HG03097 (cell line): ENCODE results near the gene INPP5E.
"Not testable (repeated sequence)": the region's sequence is repeated elsewhere in the genome, so short reads cannot be mapped to it uniquely, and the experiment has no call there.

ENCODE experiments used
- ATAC-seq: cut with Tn5 transposase; IDR thresholded peaks from one replicate; pipeline ENCODE4 v1.9.1; 2021; ENCODE audit not compliant: unreplicated experiment, low FRiP score

The INPP5E gene

DNA sequence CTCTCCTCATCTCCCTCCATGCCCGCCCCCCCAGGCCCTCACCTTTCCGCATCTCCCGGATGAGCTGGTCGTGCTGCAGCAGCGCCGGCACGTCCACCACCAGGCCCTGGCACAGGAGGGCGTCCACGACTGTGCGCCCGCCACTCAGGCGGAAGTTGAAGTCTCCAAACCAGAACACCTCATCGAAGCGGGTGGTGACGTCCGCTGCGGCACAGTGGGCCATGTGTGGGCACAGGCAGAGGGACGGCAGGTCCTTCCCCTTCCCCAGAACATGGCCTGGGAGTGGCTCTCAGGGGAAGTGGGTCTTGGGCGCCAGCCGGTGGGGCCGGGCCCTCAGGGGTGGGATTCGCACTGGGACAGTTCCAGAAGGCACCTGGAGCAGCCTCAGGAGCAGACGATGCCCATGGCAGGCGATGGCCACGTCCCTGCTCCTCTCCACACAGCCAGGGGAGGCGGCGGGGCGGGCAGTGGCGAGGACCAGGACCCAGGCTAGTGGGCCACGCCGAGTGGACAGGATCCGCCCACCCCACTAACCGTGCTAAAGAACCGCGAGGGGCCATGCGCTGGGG is 7.8 kb downstream of the INPP5E start:
- no peak for ATAC-seq

DNA sequence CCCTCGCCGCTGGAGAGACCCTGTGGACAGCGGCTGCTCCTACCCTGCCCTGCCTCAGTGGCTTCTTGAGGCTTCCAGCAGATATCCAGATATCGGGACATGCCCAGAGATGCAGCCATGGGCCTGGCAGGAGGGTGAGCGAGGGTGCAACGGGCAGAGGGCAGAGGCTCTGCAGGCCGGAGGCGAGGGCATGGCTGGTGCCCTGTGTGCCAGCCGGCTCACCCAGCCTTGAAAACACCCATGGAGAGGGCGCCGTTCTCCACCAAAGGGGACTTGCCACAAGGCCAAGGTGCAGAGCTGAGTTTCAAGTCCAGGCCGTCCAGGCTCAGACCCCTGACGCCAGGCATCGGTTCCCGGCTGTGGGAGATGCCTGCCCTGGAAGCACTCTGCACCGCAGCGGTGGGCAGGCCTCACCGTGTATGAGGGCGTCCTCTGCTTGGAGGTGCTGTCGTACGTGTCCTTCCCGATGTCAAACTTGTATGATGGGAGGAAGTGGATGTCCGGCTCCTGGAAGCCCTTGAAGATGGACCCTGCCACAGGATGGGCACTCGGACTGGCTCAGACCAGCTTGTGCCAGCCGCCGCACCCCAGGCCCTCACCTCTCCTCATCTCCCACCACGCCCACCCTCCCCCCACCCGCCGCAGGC is 8.9 kb downstream of the INPP5E start:
- ATAC-seq = no peak

DNA sequence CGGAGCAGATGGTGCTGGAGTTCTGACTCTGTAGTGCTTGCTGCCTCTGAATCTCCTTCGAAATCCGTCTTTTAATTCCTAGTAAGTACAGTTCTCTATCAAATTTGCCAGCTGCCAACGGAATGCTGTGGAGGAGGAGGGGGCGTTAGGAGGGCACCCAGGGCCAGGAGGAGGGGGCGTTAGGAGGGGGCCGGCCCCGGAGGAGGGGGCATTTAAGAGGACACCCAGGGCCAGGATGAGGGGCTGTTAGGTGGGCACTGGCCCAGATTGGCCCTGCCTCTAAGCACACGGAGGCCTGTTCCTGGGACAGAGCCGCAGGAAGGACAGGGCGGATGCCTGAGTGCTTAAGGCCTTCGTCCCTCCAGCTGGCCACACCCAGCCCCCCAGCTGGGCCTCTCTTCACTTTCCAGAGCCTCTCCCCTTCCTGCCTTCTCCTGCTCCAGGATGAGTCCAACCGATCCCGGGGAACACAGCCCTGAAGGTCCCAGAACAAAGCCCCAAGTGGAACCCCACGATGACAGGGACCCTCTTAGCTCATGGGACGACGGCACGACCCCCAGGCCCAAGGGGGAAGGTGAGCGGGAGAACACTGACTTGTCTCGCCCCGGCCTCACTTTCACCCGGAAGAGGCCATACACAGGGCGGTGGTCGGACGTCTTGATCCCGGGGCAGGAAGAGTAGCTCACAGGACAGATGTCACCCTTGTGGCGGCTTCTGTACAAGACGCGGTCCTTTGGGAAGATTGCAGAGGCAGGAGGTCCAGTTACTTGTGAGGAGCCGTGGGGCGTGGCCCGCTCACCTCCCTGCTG is 9.8 kb downstream of the INPP5E start:
- no peak for ATAC-seq

DNA sequence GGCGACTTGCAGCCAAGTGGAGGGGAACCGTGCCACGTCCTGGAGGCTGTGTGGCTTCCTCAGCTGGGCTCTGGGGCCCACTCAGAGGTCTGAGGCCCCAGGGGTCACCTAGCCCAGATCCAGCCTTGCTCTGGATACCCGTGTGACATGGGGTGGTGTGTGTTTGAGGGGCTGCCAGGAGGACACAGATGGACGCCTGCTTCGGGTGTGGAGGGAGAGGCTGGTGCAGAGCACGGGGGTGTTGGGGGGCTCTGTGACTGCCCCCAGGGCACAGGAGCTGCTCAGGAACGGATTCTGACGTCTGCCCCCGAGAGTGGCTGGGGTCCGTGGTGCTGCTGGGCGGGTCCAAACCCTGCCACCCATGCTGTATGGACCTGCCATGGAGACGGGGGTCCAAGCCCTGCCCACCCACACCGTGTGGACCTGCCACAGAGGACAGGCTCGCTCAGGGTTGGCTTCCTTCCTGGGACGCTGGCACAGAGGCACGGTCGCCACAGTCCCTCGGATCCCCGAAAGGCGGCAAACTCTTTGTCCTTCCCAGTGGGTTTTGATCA is 10.5 kb downstream of the INPP5E start:
- no peak for ATAC-seq

DNA sequence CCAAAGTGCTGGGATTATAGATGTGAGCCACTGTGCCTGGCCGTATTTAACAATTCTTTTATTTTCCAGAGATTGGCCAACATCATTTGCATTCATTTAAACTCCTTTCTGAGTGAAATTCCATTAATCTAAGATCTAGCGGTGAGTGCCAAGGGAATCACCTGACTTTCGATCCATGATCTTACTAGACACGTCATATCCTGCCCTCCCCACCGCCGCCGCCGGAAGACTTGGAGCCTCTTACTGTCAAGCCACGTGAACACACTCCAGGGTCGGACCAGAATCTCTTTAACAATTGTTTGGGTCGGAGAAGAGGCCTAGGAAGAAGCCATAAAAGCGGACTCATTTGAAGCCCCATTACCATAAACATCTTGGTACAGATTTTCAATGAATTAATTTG is 12.9 kb downstream of the INPP5E start:
- no peak for ATAC-seq

DNA sequence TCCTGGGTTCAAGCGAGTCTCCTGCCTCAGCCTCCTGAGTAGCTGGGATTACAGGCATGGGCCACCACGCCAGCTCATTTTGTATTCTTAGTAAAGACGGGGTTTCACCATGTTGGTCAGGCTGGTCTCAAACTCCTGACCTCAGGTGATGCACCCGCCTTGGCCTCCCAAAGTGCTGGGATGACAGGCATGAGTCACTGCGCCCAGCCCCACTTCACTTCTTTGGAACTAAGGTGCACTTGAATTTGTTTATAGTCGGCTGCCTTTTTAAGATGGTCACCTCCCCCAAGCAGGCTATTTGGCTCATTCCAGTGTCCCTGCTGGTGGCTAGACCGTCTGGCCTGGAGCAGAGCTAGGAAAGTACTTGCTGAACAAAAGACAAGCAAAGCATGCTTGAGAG is 14.3 kb downstream of the INPP5E start:
- ATAC-seq = not testable (repeated sequence)

DNA sequence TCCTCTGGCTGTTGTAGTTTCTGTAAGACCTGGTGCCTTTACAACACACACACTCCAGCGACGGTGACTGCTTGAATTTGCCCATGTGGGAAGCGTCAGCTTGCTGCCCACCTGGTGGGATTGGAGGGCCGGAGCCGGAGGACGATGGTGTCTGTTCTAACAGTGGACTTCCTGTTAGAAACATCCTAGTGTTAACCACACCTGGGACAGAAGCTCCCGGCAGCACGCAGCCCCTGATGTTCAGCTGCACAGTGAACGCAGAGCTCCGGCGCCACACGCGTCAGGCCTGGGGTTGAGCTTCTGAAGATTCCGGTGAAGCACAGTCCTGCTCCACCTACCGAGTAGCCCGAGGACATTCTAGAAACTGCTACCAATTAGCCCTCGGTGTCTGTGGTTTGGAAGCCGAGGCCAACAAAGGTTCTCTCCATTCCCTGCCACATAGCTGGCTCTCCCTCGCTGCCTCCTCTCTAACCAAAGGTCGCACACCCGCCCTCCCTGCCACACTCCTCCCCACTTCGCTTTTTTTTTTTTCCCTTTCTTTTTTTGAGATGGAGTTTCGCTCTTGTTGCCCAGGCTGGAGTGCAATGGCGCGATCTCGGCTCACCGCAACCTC is 14.8 kb downstream of the INPP5E start:
- ATAC-seq = no peak

DNA sequence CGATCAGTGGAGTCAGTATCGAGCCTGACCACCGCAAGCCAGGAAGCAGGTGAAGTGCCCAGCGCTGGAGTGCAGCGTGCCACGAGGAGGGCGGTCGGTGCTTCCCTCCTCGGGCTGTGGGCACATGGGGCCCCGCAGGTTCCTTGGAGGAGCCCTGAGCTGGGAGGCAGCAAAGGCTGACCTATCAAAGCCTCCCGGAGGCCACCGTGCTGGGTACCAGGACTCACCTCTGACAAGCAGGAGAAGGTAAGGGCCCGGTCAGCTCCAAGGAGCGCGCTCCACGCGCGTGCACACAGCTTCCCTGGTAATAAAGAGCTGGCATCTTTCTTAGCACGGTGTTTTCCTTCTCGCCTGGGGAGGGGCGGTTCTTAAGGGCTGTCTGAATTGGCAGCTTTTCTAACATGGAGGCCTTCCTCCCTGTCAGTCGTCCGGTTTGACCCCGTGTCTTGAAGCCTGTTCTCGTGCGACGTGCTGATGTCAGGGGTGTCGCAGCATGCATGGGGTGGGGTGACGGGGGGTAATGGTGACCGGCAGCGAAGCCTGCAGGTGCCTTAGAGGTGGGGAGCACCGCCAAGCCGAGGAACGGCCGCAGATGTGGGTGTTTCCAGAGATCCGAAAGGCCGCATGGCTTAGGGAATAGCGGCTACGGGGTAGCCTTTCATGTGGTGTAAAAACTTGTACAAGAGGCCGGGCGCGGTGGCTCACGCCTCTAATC is 16.1 kb downstream of the INPP5E start:
- ATAC-seq = no peak

DNA sequence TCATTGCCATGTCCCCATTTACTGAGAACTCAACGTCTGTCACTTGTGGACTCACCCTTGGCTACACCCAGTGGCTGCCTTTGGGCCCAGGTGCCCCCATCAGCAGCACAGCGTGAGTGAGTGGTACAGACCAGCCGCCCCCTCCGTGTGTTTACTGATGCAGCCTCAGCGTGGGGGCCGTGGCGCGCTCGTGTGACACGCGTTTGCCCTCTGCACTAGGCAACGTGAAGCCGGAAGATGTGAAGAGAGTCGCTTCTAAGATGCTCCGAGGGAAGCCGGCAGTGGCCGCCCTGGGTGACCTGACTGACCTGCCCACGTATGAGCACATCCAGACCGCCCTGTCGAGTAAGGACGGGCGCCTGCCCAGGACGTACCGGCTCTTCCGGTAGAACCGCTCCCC is 16.8 kb downstream of the INPP5E start:
- no peak for ATAC-seq

DNA sequence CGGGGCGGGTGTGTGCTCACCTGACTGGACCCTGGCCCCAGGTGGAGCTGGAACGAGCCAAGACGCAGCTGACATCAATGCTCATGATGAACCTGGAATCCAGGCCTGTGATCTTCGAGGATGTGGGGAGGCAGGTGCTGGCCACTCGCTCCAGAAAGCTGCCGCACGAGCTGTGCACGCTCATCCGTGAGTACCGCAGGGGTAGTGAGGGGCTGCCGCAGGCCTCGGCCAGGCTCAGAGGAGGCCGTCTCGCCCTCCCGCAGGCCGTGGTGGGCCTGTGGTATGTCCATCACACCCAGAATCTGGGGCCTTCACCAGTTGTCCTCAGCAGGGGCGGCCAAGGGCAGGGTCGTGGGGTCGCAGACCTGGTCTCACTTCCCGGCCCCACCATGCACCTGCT is 17.9 kb downstream of the INPP5E start:
- no peak for ATAC-seq

DNA sequence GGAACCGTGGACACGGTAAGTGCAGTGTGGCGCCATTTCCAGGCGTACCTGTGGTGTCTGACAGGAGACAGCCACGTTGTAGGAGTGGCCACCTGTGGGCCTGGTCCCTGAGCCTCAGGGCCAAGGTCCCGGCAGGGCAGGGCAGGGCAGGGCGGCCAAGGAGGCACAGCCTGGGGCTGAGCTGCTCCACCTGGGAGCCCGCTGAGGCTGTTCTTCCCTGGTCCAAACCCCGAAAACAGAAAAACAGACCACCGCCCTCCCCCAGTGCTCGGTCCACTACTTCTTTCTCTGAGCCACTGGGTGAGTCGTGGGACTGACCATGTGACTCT is 20.6 kb downstream of the INPP5E start:
- no peak for ATAC-seq

DNA sequence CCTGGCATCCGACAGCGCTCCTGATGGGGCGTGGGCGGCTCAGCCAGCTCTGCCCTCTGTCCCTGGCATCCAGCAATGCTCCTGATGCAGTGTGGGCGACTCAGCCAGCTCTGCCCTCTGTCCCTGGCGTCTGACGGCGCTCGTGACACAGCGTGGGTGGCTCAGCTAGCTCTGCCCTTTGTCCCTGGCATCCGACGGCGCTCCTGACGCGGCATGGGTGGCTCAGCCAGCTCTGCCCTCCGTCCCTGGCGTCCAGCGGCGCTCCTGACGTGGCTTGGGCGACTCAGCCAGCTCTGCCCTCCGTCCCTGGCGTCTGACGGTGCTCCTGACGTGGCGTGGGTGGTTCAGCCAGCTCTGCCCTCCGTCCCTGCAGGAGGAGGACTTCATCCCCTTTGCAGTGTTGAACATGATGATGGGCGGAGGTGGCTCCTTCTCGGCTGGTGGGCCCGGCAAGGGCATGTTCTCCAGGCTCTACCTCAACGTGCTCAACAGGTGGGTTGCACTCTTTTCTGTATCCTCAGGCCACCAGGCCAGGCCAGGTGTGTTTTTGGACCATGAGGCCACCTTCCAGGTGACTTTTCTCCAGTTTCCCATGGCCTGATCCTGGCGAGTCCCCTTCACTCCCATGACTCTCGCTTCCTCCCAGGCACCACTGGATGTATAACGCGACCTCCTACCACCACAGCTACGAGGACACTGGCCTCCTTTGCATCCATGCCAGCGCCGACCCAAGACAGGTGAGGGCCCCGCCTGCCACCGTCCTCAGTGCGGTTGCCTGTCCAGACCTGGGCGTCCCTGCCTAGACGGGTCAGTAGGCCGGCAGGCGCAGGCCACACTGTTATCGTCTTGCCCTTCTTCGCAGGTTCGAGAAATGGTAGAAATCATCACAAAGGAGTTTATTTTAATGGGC is 21.2 kb downstream of the INPP5E start:
- ATAC-seq = no peak

DNA sequence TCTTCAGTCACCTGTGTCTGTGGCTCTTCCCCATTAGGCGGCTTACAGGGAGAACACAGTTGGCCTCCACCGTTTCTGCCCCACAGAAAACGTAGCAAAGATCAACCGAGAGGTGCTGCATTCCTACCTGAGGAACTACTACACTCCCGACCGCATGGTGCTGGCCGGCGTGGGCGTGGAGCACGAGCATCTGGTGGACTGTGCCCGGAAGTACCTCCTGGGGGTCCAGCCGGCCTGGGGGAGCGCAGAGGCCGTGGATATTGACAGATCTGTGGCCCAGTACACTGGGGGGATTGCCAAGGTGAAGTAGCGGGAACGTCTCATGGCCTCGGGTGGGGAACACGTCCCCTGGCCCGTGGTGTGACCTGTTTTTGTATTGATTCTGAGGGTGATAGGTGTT is 22.7 kb downstream of the INPP5E start:
- no peak for ATAC-seq

DNA sequence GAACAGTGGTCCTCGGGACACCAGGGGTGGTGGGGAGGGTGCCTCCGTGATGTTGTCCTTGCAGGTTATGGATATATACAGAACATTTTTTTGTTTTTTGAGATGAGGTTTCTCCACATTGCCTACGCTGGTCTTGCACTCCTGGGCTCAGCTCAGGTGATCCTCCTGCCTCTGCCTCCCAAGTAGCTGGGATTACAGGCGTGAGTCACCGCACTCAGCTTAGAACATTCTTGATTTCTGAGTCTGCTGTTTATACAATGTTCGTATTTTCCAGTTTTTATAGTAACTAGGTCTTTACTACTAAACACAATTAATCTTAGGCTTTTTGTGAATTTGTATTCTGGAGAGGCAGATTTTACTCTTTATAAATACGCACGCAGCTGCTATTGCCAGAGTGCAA is 23.2 kb downstream of the INPP5E start:
- no peak for ATAC-seq

DNA sequence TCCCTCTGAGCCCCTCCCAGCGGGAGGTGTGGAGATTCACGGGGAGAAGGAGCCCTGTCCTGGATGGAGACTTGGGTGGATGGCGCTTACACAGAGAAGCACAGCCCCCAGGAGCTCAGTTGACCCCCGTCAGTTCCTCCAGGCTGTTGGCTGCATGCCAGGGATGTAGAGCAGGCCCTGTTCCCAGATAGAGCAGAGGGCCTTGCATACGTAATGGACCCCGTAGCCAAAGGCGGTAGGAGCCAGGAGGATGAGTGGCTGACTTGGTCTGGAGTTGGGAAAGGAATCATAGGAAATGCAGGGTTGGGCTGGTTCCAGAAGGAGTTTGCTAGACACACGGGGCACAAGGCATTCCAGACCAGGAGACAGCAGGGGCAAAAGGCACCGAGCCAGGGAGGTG is 26.7 kb downstream of the INPP5E start:
- ATAC-seq = no peak

DNA sequence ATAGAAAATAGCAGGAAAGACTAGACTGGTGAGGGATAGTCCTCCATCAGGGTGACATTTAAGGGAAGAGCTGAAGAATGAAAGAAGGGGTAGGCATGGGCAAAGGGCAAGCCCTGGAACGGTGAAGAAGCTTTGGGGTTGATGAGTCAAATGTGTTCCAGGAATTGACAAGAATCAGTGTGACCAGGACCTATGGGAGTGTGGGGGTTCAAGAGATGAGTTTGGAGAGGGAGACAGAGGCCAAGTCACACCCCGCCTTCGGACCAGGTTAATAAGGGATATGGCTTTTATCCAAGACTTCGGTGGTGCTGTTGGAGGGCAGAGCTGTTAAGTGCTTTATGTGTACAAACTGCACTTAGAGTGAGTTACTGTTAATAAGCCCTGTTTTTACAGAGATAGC is 28.3 kb downstream of the INPP5E start:
- no peak for ATAC-seq

DNA sequence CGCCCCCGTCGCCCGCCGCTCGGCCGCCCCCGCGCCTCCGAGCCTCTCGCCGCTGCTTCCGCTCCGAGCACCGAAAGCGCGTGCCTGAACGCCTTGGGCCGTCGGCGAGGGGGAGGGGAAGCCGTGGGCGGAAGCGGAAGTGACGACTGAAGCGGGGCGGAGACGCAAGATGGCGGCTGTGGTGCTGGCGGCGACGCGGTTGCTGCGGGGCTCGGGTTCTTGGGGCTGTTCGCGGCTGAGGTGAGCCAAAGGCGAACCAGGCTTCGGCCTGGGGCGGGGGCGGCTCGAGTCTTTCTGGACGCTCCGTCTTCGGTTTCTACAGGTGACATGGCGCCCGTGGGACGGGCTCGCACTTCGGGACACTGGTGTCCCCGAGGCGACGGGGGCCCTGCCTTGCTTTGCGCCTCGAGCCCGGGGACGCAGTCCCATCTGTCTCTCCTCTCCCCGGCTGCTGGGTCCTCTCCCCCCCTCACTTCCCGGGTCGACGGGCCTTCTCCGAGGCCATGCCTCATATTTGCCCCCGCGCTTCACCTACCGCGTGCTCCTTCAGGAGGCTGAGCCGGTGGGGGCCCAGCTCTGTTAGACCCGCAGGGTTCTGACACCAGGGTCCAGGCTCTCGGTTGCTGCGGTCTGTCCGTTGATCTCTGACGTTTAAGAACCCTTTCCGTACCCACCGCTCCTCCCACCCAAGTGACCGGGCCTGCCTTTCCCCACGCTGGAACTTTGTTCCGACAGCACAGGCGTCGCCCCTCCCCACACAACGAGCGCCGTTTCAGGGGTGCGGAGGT is 29.0 kb downstream of the INPP5E start, which contains the start of the genes ENTR1 and PMPCA:
TSS of gene ENTR1 (minus strand) at position 115 of the 788 bp plus-strand sequence. CDS start 217 bp downstream, outside the sequence.
TSS of gene PMPCA (plus strand) at position 159 of the 788 bp plus-strand sequence. CDS start at position 170, 11 bp downstream.
- ATAC-seq = peak; percentile 73

DNA sequence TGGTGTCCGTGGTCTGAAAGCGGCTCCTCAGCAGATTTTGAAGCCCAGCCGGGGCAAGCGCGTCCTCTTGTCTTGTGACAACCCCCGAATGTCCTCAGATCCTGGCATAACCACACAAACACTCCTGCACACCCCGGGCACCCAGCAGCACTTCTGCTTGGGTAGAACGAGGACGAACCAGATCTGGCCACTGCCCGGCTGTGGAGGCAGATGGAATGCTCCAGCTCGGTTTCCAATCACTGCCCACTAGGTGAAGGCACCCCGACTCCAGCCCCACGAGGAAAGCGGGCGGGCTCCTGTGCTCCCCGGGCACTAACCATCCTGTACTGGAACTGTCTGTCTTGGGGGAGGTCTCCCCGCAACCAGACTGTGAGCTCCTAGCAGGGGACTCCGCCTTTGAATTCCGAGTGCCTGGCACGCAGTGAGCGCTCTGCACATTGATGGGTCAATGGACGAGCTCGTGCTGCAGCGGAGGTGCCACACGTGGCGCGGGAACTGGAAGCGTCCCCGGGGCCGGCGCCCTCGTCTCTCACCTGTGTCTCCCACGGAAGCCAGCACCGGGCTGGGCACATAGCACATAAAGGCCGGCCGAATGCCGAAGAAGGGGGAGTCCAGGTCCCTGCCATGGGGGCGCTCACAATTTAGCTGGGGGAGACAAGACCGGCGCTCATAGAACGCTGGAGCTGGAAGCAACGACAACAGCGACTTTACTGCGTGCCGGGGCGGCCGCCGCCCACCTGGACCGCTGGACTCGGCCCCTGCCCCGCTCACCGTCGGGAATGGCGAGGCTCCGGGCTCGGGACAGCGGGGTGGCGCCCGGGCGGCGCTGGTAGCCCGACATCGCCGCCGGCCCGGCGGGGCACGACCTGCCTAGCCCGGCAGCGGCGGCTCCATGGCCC is 29.8 kb downstream of the INPP5E start:
- ATAC-seq = peak; percentile 7
